ENCODE data around the gene GRAMD1A.
A peak's percentile ranks its signal among the peaks of the same experiment; 100 is the strongest.
"Not testable (repeated sequence)": the region's sequence is repeated elsewhere in the genome, so short reads cannot be mapped to it uniquely, and the experiment has no call there.

The GRAMD1A gene

GRCh38 chr19:34999498-35000337 is at the start of gene GRAMD1A:
GRAMD1A (plus strand) TSS chr19:35000323; CDS start chr19:35000479, 156 bp downstream.
- no peaks in the 10 kb centered on the region for H3K9me3 Mint-ChIP-seq
- peak within 1 kb of the TSS; percentile 87 for H3K27ac Mint-ChIP-seq
- H3K4me3 Mint-ChIP-seq = peak within 1 kb of the TSS; percentile 89
- peak; percentile 79 for ATAC-seq
- H3K4me1 Mint-ChIP-seq = peaks cover 62% of the 10 kb centered on the region
- H3K36me3 Mint-ChIP-seq = peaks cover 31% of the 10 kb centered on the region
- no peaks in the 10 kb centered on the region for H3K27me3 Mint-ChIP-seq

DNA sequence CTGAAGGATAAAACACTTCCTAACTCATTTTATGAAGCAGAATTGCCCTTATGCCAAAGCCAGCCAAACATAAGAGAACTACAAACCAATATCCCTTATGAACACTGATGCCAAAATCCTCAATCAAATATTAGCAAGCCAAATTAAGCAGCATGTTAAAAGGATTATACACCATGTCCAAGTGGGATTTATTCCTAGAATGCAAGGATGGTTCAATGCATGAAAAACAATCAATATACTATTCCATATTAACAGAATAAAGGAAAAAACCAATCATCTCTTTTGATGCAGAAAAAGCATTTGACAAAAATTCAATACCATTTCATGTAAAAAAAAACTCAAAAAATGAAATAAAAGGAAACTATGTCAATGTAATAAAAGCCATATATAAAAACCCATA is 47.0 kb upstream of the GRAMD1A start:
- H3K27me3 Mint-ChIP-seq = no peaks in the 10 kb centered on the region
- ATAC-seq = no peak
- H3K4me1 Mint-ChIP-seq = no peaks in the 10 kb centered on the region
- no peak overlapping the region for H3K27ac Mint-ChIP-seq
- peaks cover 81% of the 10 kb centered on the region for H3K36me3 Mint-ChIP-seq
- H3K9me3 Mint-ChIP-seq = peaks cover 40% of the 10 kb centered on the region
- H3K4me3 Mint-ChIP-seq = no peak overlapping the region

DNA sequence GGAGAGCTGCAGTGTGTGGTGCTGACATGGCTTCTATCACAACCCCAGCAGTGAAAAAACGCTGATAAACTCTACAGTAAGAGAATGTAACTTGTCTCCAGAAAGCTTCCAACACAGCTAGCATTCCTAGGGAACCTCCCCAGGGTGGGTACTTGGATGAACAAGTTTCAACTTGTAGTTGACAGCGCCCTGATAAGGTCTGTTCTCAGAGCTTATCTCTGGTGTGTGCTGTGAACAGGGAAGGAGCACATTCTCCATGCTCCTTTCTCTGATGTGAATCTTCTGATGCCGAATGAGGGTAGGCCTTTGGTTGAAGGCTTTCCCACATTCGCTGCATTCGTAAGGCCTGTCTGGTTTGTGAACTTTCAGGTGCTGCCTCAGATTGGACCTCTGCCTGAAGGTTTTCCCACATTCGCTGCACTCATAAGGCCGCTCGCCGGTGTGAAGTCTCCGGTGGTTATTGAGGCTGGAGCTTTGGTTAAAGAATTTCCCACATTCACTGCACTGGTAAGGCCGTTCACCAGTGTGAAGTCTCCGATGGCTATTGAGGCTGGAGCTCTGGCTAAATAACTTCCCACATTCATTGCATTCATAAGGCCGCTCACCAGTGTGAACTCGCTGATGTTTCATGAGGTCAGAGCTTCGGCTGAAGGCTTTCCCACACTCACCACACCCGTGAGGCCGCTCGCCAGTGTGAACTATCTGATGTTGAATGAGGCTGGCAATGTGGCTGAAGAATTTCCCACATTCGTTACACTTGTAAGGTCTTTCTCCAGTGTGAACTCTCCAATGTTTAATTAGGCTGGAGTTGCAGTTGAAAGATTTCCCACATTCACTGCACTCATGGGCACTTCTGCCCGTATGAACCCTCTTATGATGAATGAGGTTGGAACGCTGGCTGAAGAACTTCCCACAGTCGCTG is 42.0 kb upstream of the GRAMD1A start:
- Mint-ChIP-seq H3K27ac (no peak overlapping the region), H3K4me3 (no peak overlapping the region), H3K27me3 (no peaks in the 10 kb centered on the region), H3K36me3 (peaks cover 92% of the 10 kb centered on the region), H3K9me3 (peaks cover 41% of the 10 kb centered on the region), H3K4me1 (peaks cover 22% of the 10 kb centered on the region)
- ATAC-seq = no peak

DNA sequence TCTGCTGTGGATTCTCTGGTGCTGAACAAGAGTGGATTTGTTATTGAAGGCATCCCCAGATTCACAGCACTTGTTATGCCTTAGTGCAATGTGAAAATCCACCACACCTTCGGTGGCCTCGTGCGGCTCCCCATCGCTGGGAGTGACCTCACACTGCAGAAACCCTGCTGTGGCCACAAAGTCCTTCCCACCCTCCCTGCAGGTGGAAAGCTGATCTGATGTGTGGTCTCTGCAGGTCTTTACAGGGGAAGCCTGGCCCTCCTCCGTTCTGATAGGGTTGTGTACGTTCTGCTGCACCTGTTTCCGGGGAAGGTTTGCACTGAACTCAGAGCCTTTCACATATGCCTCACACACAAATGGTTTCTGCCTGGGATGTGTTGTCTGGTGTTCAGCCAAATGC is 41.1 kb upstream of the GRAMD1A start:
- Mint-ChIP-seq H3K4me3 (no peak overlapping the region), H3K27me3 (no peaks in the 10 kb centered on the region), H3K4me1 (peaks cover 25% of the 10 kb centered on the region), H3K36me3 (peaks cover 84% of the 10 kb centered on the region), H3K9me3 (peaks cover 40% of the 10 kb centered on the region), H3K27ac (no peak overlapping the region)
- no peak for ATAC-seq

- peaks cover 25% of the 10 kb centered on the region for H3K4me1 Mint-ChIP-seq
- no peak overlapping the region for H3K27ac Mint-ChIP-seq
- no peak overlapping the region for H3K4me3 Mint-ChIP-seq
- peaks cover 36% of the 10 kb centered on the region for H3K9me3 Mint-ChIP-seq
- ATAC-seq = no peak
- H3K36me3 Mint-ChIP-seq = peaks cover 73% of the 10 kb centered on the region
- H3K27me3 Mint-ChIP-seq = no peaks in the 10 kb centered on the region
Measured at GRCh38 chr19:34960103-34960805, 39.9 kb upstream of the GRAMD1A start.

GRCh38 chr19:34960940-34961679 is 39.0 kb upstream of the GRAMD1A start:
- H3K9me3 Mint-ChIP-seq = peaks cover 29% of the 10 kb centered on the region
- no peak overlapping the region for H3K4me3 Mint-ChIP-seq
- H3K4me1 Mint-ChIP-seq = peaks cover 25% of the 10 kb centered on the region
- H3K27ac Mint-ChIP-seq = no peak overlapping the region
- peaks cover 65% of the 10 kb centered on the region for H3K36me3 Mint-ChIP-seq
- H3K27me3 Mint-ChIP-seq = no peaks in the 10 kb centered on the region
- ATAC-seq = no peak

- Mint-ChIP-seq H3K36me3 (peaks cover 56% of the 10 kb centered on the region), H3K27ac (no peak overlapping the region), H3K9me3 (peaks cover 27% of the 10 kb centered on the region), H3K4me3 (peak overlapping the region; percentile 86), H3K27me3 (no peaks in the 10 kb centered on the region), H3K4me1 (peaks cover 25% of the 10 kb centered on the region)
- no peak for ATAC-seq
Measured at GRCh38 chr19:34961775-34962686, 38.1 kb upstream of the GRAMD1A start.

GRCh38 chr19:34962687-34963572 is 37.2 kb upstream of the GRAMD1A start:
- Mint-ChIP-seq H3K4me1 (peaks cover 25% of the 10 kb centered on the region), H3K4me3 (peak overlapping the region; percentile 86), H3K9me3 (peaks cover 27% of the 10 kb centered on the region), H3K36me3 (peaks cover 49% of the 10 kb centered on the region), H3K27ac (peak overlapping the region; percentile 75), H3K27me3 (peaks cover 2% of the 10 kb centered on the region)
- ATAC-seq = no peak

DNA sequence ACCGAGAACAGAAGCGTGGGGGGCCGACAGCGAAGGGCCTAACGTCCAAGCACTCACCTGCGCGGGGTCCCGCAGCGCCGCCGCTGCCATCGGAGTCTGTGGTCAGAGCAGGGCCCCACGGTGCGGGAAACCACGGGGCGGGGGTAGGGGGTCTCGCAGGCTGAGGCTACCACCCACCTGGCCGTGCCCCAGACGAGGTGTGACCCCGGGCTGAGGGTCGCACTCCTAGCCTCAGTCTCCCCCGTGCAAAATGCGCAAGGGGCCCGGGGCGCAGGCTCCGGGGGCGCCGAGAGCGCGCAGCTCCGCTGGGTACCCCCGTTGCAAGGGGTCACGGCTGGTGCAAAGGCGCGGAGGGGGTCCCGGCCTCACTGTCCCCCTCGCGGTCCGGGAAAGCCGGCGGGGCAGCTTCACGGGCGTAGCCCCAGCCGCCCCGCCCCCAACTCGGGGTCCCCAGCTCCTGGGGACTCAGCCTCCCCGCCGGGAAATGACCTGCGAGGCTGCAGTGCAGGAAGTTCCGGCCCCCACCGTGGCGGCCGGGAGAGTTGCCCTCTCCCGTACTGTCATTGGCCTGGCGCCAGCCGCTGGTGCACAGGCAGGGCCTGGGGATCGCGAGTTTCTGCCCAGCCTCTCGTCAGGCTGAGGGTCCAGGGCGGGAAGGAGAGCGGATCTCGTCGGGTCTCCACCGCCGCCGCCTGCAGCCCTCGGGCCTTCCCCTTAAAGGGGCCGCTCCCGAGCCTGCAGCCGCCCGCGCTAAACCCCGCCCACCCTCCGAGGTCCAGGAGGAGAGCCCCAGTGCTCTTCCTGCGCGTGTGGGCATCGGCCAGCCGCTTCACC is 36.3 kb upstream of the GRAMD1A start, which contains the start of gene ZNF792:
TSS of gene ZNF792 (minus strand) at position 657 of the 834 bp plus-strand sequence. CDS start at position 90, 567 bp downstream.
- H3K4me3 Mint-ChIP-seq = peak within 1 kb of the TSS; percentile 86
- ATAC-seq = peak; percentile 91
- H3K36me3 Mint-ChIP-seq = peaks cover 41% of the 10 kb centered on the region
- H3K27me3 Mint-ChIP-seq = peaks cover 9% of the 10 kb centered on the region
- H3K4me1 Mint-ChIP-seq = peaks cover 25% of the 10 kb centered on the region
- peak within 1 kb of the TSS; percentile 75 for H3K27ac Mint-ChIP-seq
- peaks cover 32% of the 10 kb centered on the region for H3K9me3 Mint-ChIP-seq

DNA sequence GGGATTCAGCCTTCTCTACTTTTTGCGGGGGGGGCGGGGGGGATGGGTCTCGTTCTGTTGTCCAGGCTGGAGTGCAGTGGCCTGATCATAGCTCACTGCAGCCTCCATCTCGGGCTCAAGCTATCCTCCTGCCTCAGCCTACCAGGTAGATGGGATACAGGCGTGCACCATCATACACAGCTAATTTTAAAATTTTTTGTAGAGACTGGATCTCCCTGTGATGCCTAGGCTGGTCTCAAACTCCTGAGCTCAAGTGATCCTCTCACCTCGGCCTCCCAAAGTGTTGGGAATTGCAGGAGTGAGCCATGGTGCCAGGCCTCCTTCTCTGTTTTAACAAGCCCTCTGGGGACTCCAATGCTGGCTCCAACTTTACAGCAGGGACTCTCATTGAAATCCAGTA is 35.5 kb upstream of the GRAMD1A start:
- H3K27me3 Mint-ChIP-seq = peaks cover 9% of the 10 kb centered on the region
- ATAC-seq = no peak
- H3K27ac Mint-ChIP-seq = no peak overlapping the region
- H3K36me3 Mint-ChIP-seq = peaks cover 32% of the 10 kb centered on the region
- H3K9me3 Mint-ChIP-seq = peaks cover 28% of the 10 kb centered on the region
- peak overlapping the region; percentile 86 for H3K4me3 Mint-ChIP-seq
- peaks cover 25% of the 10 kb centered on the region for H3K4me1 Mint-ChIP-seq

DNA sequence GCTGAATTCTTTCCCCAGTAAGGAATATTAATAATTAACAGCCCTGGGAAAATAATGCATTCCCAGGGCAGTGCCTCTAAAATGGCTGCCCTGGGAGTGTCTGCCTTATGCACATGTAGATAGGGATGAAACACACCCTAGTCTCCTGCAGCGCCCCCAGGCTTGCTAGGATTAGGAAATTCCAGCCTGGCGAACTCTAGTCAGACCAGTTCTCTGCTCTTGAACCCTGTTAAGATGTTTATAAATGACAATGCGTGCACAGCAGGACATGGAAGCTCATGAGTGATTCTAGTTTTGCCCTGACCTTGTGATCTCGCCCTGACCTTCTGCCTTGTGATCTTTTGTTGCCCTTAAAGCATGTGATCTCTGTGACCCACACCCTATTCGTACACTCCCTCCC is 34.6 kb upstream of the GRAMD1A start:
- H3K4me1 Mint-ChIP-seq = peaks cover 25% of the 10 kb centered on the region
- peaks cover 21% of the 10 kb centered on the region for H3K9me3 Mint-ChIP-seq
- H3K4me3 Mint-ChIP-seq = peak overlapping the region; percentile 38
- peaks cover 23% of the 10 kb centered on the region for H3K36me3 Mint-ChIP-seq
- H3K27ac Mint-ChIP-seq, H3K27me3 Mint-ChIP-seq, ATAC-seq: not testable (repeated sequence)

- Mint-ChIP-seq H3K27me3 (peaks cover 9% of the 10 kb centered on the region), H3K27ac (no peak overlapping the region), H3K4me1 (peaks cover 8% of the 10 kb centered on the region), H3K4me3 (no peak overlapping the region), H3K36me3 (peaks cover 7% of the 10 kb centered on the region), H3K9me3 (peaks cover 12% of the 10 kb centered on the region)
- ATAC-seq = no peak
Measured at GRCh38 chr19:34967551-34967950, 32.6 kb upstream of the GRAMD1A start.
